B cell (primary cell): ENCODE results near the gene DLG2. TPM values are rescaled to one million over a fixed set of nuclear protein-coding genes. Genes with fewer than 3 reads are reported as not detected.

ENCODE experiments used
- ATAC-seq: fragments of 200-7000 bp; cut with Tn5 transposase; one replicate; pipeline ENCODE4 v1.10.0; 2021; ENCODE audit warnings: low read depth, mild to moderate bottlenecking, moderate number of reproducible peaks, moderate library complexity
- CTCF ChIA-PET: fragments of 350-600 bp; sonication (Branson Sonifier 250); formaldehyde crosslinking; loops from one replicate; lab custom pipeline; 2021; ENCODE audit warnings: antibody characterized with exemption, inconsistent platforms; lab: Charles Lee
- POLR2A ChIA-PET: fragments of 350-600 bp; sonication (Branson Sonifier 250); formaldehyde crosslinking; loops from one replicate; lab custom pipeline; 2021; ENCODE audit warnings: antibody characterized with exemption; lab: Charles Lee
- DNase-seq: peaks from one replicate; pipeline ENCODE4 v3.0.0; 2013
- H2AFZ ChIP-seq: 2 replicates; pipeline ENCODE4 v1.6.1; 2012; ENCODE audit warnings: mild to moderate bottlenecking, low read depth, low read length; ENCODE audit not compliant: insufficient read depth, poor library complexity, severe bottlenecking
- H3K27ac ChIP-seq, 2 donors: 1 replicate in 1 of 2; 2 replicates in 1 of 2; pipeline ENCODE4 v1.5.1; 2012 to 2013; ENCODE audit warnings: low read length in 2 of 2, mild to moderate bottlenecking in 2 of 2, moderate library complexity in 1 of 2
- H3K27me3 ChIP-seq, 4 experiments: fragments of 200-600 bp in 1 of 4; sonication (generic) in 1 of 4; replicated peaks in 1 of 4; 1 replicate in 2 of 4; 2 replicates in 2 of 4; pipeline versions ENCODE4 v1.6.1 to v1.7.0; 2013 to 2016; ENCODE audit warnings: low read length in 3 of 4, mild to moderate bottlenecking in 2 of 4, mixed read lengths in 1 of 4, moderate library complexity in 1 of 4; ENCODE audit not compliant: insufficient read depth in 4 of 4, control insufficient read depth in 3 of 4; ENCODE audit errors: control extremely low read depth in 1 of 4
- H3K36me3 ChIP-seq, 2 experiments: replicated peaks in 1 of 2; 1 replicate in 1 of 2; 2 replicates in 1 of 2; pipeline versions ENCODE4 v1.6.1 to v1.7.1; 2013; ENCODE audit warnings: low read length in 1 of 2; ENCODE audit not compliant: insufficient read depth in 2 of 2, control insufficient read depth in 1 of 2; ENCODE audit errors: control extremely low read depth in 1 of 2, extremely low read depth in 1 of 2
- H3K4me1 ChIP-seq, 2 donors: fragments of 200-600 bp in 1 of 2; sonication (generic) in 1 of 2; 1 replicate in 1 of 2; 2 replicates in 1 of 2; pipeline versions ENCODE4 v1.5.1 to v1.6.1; 2013 to 2017; ENCODE audit warnings: low read length in 2 of 2; ENCODE audit not compliant: control insufficient read depth in 2 of 2, insufficient read depth in 2 of 2
- H3K4me2 ChIP-seq: replicated peaks from 2 replicates; pipeline ENCODE3; 2012; ENCODE audit warnings: mild to moderate bottlenecking, low read depth, low read length; ENCODE audit not compliant: poor library complexity, severe bottlenecking
- H3K4me3 ChIP-seq, 5 experiments: fragments of 200-600 bp in 1 of 5; sonication (generic) in 1 of 5; 1 replicate in 3 of 5; 2 replicates in 2 of 5; pipeline versions ENCODE4 v1.5.1 to v1.7.0; 2011 to 2016; ENCODE audit warnings: low read length in 4 of 5, mild to moderate bottlenecking in 4 of 5, low read depth in 2 of 5, control low read depth in 1 of 5, moderate library complexity in 1 of 5; ENCODE audit not compliant: insufficient read depth in 1 of 5; ENCODE audit errors: control extremely low read depth in 1 of 5, extremely low read depth in 1 of 5
- H3K79me2 ChIP-seq: fragments of 200-600 bp; sonication (generic); one replicate; pipeline ENCODE4 v1.6.0; 2016; ENCODE audit warnings: low read length; ENCODE audit not compliant: control insufficient read depth, insufficient read depth
- H3K9ac ChIP-seq: fragments of 200-600 bp; sonication (generic); 2 replicates; pipeline ENCODE4 v1.6.1; 2017; ENCODE audit warnings: mild to moderate bottlenecking, low read length, moderate library complexity
- H3K9me3 ChIP-seq, 3 donors: one replicate each; pipeline versions ENCODE4 v1.6.1 to v1.7.1; 2013; ENCODE audit warnings: low read length in 2 of 3; ENCODE audit not compliant: control insufficient read depth in 2 of 3, insufficient read depth in 1 of 3; ENCODE audit errors: control extremely low read depth in 1 of 3
- H4K20me1 ChIP-seq: 2 replicates; pipeline ENCODE4 v1.6.0; 2012; ENCODE audit warnings: mild to moderate bottlenecking, low read length; ENCODE audit not compliant: insufficient read depth, control insufficient read depth, poor library complexity, severe bottlenecking
- H3K27ac Mint-ChIP-seq: one replicate; pipeline ENCODE4 v1.8.0; 2021; ENCODE audit warnings: mixed read lengths
- H3K27me3 Mint-ChIP-seq: one replicate; pipeline ENCODE4 v1.8.0; 2021; ENCODE audit warnings: mixed read lengths
- H3K4me1 Mint-ChIP-seq: one replicate; pipeline ENCODE4 v1.8.0; 2021; ENCODE audit warnings: mixed read lengths
- H3K4me3 Mint-ChIP-seq: one replicate; pipeline ENCODE4 v1.8.0; 2021; ENCODE audit warnings: mixed read lengths
- H3K9me3 Mint-ChIP-seq: one replicate; pipeline ENCODE4 v1.8.0; 2022; ENCODE audit warnings: mixed read lengths; ENCODE audit not compliant: insufficient read depth
- EZH2 ChIP-seq: IDR thresholded peaks from 2 replicates; pipeline ENCODE4 v1.6.1; 2012; ENCODE audit warnings: borderline replicate concordance, low read depth, mild to moderate bottlenecking, moderate library complexity, low read length; ENCODE audit not compliant: insufficient read depth, poor library complexity, severe bottlenecking
- WGBS: methylation state at CpG from one replicate; pipeline ENCODE4 v1.1.5; 2013; ENCODE audit warnings: missing lambda C conversion rate; ENCODE audit not compliant: insufficient coverage; 5-methylcytosine and 5-hydroxymethylcytosine counted together
- intact Hi-C: fragments of 100-400 bp; cut with micrococcal nuclease; formaldehyde crosslinking; loops from one replicate; pipeline ENCODE4 v1.10.0; 2022
- polyA plus RNA-seq: library from polyadenylated mRNA; depleted of rRNA; stranded (reverse); fragments of >200 nt; gene quantifications from 2 replicates; pipeline ENCODE4 v1.2.3, GENCODE V29; 2012
- total RNA-seq, 2 donors: library from RNA; stranded (reverse); fragments of 120-200 nt in 1 of 2; gene quantifications; 1 replicate in 1 of 2; 2 replicates in 1 of 2; pipeline versions ENCODE4 v1.2.3 to v1.2.4, GENCODE V29; 2013 to 2022
- TF ChIP-seq, protein P1 (sequence below): fragments of 200-600 bp; IDR thresholded peaks from one replicate; pipeline ENCODE4 v1.8.0; 2022; ENCODE audit warnings: antibody characterized with exemption, mild to moderate bottlenecking

DLG2 gene
- total and polyA plus RNA-seq, 2 donors (not counting 1 experiment from before 2014, with no cell fraction given) = 0.54 to 5.4 TPM

DNA sequence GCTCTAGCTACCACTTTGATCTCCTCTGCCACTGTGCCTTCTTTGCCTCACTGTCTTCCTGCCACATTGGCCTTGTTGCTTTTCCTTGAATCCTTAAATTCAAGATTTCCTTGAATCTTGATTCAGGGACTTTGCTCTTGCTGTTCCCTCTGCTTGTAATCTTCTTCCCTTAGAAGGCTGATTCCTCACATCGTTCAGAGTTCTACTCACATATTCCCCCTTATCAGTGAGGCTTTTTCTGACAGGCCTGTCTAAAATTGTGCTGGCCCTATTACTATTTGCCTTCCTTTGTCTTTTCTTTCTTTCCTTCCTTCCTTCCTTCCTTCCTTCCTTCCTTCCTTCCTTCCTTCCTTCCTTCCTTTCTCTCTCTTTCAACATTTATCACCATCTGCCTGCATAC lies 2134.1 kb downstream of the DLG2 start:
- Histone ChIP-seq H3K27ac (no peak overlapping the region), H3K9me3 (no peaks in the 10 kb centered on the region), H3K4me1 (no peaks in the 10 kb centered on the region), H3K27me3 (no peaks in the 10 kb centered on the region), H3K4me2 (no peak overlapping the region), H2AFZ (no peak overlapping the region), H4K20me1 (no peaks in the 10 kb centered on the region), H3K36me3 (no peaks in the 10 kb centered on the region), H3K9ac (no peak overlapping the region), H3K4me3 (no peak overlapping the region), H3K79me2 (no peaks in the 10 kb centered on the region)
- WGBS = no CpG with 5 or more reads among the region's 1 CpG
- no peak for DNase-seq
- intact Hi-C loops = no loop called here
- H3K4me3 Mint-ChIP-seq = no peak overlapping the region
- H3K9me3 Mint-ChIP-seq = no peaks in the 10 kb centered on the region
- peaks cover 18% of the 10 kb centered on the region for H3K27me3 Mint-ChIP-seq
- POLR2A ChIA-PET = no interaction called here
- no peaks in the 10 kb centered on the region for H3K4me1 Mint-ChIP-seq
- CTCF ChIA-PET = no interaction called here
- TF ChIP-seq, protein P1, sequence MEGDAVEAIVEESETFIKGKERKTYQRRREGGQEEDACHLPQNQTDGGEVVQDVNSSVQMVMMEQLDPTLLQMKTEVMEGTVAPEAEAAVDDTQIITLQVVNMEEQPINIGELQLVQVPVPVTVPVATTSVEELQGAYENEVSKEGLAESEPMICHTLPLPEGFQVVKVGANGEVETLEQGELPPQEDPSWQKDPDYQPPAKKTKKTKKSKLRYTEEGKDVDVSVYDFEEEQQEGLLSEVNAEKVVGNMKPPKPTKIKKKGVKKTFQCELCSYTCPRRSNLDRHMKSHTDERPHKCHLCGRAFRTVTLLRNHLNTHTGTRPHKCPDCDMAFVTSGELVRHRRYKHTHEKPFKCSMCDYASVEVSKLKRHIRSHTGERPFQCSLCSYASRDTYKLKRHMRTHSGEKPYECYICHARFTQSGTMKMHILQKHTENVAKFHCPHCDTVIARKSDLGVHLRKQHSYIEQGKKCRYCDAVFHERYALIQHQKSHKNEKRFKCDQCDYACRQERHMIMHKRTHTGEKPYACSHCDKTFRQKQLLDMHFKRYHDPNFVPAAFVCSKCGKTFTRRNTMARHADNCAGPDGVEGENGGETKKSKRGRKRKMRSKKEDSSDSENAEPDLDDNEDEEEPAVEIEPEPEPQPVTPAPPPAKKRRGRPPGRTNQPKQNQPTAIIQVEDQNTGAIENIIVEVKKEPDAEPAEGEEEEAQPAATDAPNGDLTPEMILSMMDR = no peak
- TF ChIP-seq EZH2 = no peak
- ATAC-seq = no peak
- H3K27ac Mint-ChIP-seq = no peak overlapping the region

DNA sequence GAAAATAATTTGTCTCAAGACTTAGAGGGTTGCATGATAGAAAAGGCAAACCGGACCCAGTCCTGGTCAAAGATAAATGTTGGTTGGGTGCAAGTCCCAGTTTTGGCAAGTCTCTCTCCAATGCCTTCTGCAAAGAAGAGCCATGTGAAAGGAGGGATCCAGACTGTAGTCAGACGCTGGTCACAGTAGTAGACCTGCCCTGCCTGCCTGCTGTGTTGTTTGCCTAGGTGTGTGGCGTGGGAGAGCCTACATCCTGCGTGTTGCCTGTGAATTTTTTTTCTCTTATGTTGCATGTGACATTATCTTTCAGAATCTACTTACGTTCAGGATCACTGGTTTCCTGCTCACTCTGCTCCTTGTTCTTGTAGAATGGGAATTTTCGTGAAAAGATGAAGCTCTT lies 2143.3 kb downstream of the DLG2 start:
- H2AFZ ChIP-seq = no peak overlapping the region
- WGBS = 85% methylated on average over 6 of the region's 6 CpGs
- intact Hi-C loops = no loop called here
- Mint-ChIP-seq H3K27ac (no peak overlapping the region), H3K27me3 (peaks cover 12% of the 10 kb centered on the region), H3K9me3 (no peaks in the 10 kb centered on the region), H3K4me3 (no peak overlapping the region), H3K4me1 (no peaks in the 10 kb centered on the region)
- no peak overlapping the region for H3K4me3 ChIP-seq
- H3K27me3 ChIP-seq = peaks cover 0 to 5% (median 1%) of the 10 kb centered on the region in 4 experiments
- no peaks in the 10 kb centered on the region for H3K36me3 ChIP-seq
- no peak overlapping the region for H3K27ac ChIP-seq
- no peak for DNase-seq
- no peak for ATAC-seq
- H3K79me2 ChIP-seq = no peaks in the 10 kb centered on the region
- H3K4me2 ChIP-seq = no peak overlapping the region
- no peaks in the 10 kb centered on the region for H4K20me1 ChIP-seq
- H3K9me3 ChIP-seq = no peaks in the 10 kb centered on the region
- CTCF ChIA-PET = no interaction called here
- no peaks in the 10 kb centered on the region for H3K4me1 ChIP-seq
- no peak for TF ChIP-seq EZH2
- TF ChIP-seq, protein P1 = no peak
- H3K9ac ChIP-seq = no peak overlapping the region
- POLR2A ChIA-PET = no interaction called here
